Measurements from ENCODE around the gene RAB15. TPM values are rescaled to one million over a fixed set of nuclear protein-coding genes. Genes with fewer than 3 reads are reported as not detected.

The RAB15 gene
- total and polyA plus RNA-seq, 4 donors = 6.8 to 16.4 (median 14.9) TPM

- no peaks in the 10 kb centered on the region for H3K9me3 ChIP-seq (ENCODE audit: control insufficient read depth in 4 of 4, insufficient read depth in 3 of 4, low read length in 3 of 4)
- DNase-seq (peak in 2 of 3 donors; percentile 16 to 18), ATAC-seq (ENCODE audit: insufficient read depth, low FRiP score) (no peak)
- no peaks in the 10 kb centered on the region for H3K27me3 ChIP-seq (ENCODE audit: control insufficient read depth in 3 of 3, insufficient read depth in 3 of 3, low read length in 2 of 3)
- H3K36me3 ChIP-seq (ENCODE audit: control insufficient read depth in 4 of 4, insufficient read depth in 4 of 4, low read length in 4 of 4) = peaks cover 1 to 4% (median 2%) of the 10 kb centered on the region in 4 donors
- no peak overlapping the region for H3K27ac ChIP-seq (ENCODE audit: low read depth in 1 of 2, low read length in 1 of 2)
- H3K9ac ChIP-seq (ENCODE audit: insufficient read depth in 1 of 2, low read length in 2 of 2) = no peak overlapping the region
- H3K4me1 ChIP-seq (ENCODE audit: control insufficient read depth in 5 of 5, insufficient read depth in 5 of 5, low read length in 5 of 5) = peaks cover 0 to 7% (median 0%) of the 10 kb centered on the region in 5 donors
- H3K4me3 ChIP-seq = no peak overlapping the region
- 98 to 100% methylated on average over 1 of the region's 1 CpG for WGBS, 2 donors
- no peak for TF ChIP-seq CTCF (IDR thresholded peaks at IDR 0.05; ENCODE audit: control extremely low read depth, extremely low read depth)
Observed at GRCh38 chr14:64937821-64938193, 34.3 kb downstream of the RAB15 start.

GRCh38 chr14:64937171-64937820, 34.8 kb downstream of the RAB15 start:
- peak in 1 of 3 donors; percentile 13 for DNase-seq
- ATAC-seq (ENCODE audit: insufficient read depth, low FRiP score) = no peak
- no peak for TF ChIP-seq CTCF (IDR thresholded peaks at IDR 0.05; ENCODE audit: control extremely low read depth, extremely low read depth)
- no peak overlapping the region for H3K4me3 ChIP-seq
- WGBS, 2 donors = 46 to 76% methylated on average over 1 of the region's 1 CpG
- H3K9ac ChIP-seq (ENCODE audit: insufficient read depth in 1 of 2, low read length in 2 of 2) = no peak overlapping the region
- no peaks in the 10 kb centered on the region for H3K9me3 ChIP-seq (ENCODE audit: control insufficient read depth in 4 of 4, insufficient read depth in 3 of 4, low read length in 3 of 4)
- H3K36me3 ChIP-seq (ENCODE audit: control insufficient read depth in 4 of 4, insufficient read depth in 4 of 4, low read length in 4 of 4) = peaks cover 2 to 7% (median 4%) of the 10 kb centered on the region in 4 donors
- H3K4me1 ChIP-seq (ENCODE audit: control insufficient read depth in 5 of 5, insufficient read depth in 5 of 5, low read length in 5 of 5) = peaks cover 0 to 7% (median 0%) of the 10 kb centered on the region in 5 donors
- no peaks in the 10 kb centered on the region for H3K27me3 ChIP-seq (ENCODE audit: control insufficient read depth in 3 of 3, insufficient read depth in 3 of 3, low read length in 2 of 3)
- no peak overlapping the region for H3K27ac ChIP-seq (ENCODE audit: low read depth in 1 of 2, low read length in 1 of 2)

GRCh38 chr14:64935508-64935907, 36.6 kb downstream of the RAB15 start:
- Histone ChIP-seq H3K4me3 (no peak overlapping the region), H3K4me1 (ENCODE audit: control insufficient read depth in 5 of 5, insufficient read depth in 5 of 5, low read length in 5 of 5) (peaks cover 0 to 7% (median 0%) of the 10 kb centered on the region in 5 donors), H3K36me3 (ENCODE audit: control insufficient read depth in 4 of 4, insufficient read depth in 4 of 4, low read length in 4 of 4) (peaks cover under 1 to 17% (median 3%) of the 10 kb centered on the region in 4 donors), H3K9ac (ENCODE audit: insufficient read depth in 1 of 2, low read length in 2 of 2) (no peak overlapping the region), H3K9me3 (ENCODE audit: control insufficient read depth in 4 of 4, insufficient read depth in 3 of 4, low read length in 3 of 4) (no peaks in the 10 kb centered on the region), H3K27ac (ENCODE audit: low read depth in 1 of 2, low read length in 1 of 2) (peak overlapping the region in 1 of 2 donors; percentile 5), H3K27me3 (ENCODE audit: control insufficient read depth in 3 of 3, insufficient read depth in 3 of 3, low read length in 2 of 3) (no peaks in the 10 kb centered on the region)
- no peak for TF ChIP-seq CTCF (IDR thresholded peaks at IDR 0.05; ENCODE audit: control extremely low read depth, extremely low read depth)
- ATAC-seq (ENCODE audit: insufficient read depth, low FRiP score) (no peak), DNase-seq (no peak)
- WGBS, 2 donors = 76 to 91% methylated on average over 2 of the region's 2 CpGs
